HEK293 (cell line): ENCODE data around the gene ASIC4.

ENCODE experiments used
- REST ChIP-seq: fragments of 450-650 bp; formaldehyde crosslinking; IDR thresholded peaks from 2 replicates; pipeline ENCODE4 v1.5.1; 2016; ENCODE audit warnings: missing biosample characterization, missing genetic modification characterization
- ZNF274 ChIP-seq, 2 experiments: fragments of 200-500 bp in 1 of 2; fragments of 450-650 bp in 1 of 2; sonication (Bioruptor generic) in 1 of 2; formaldehyde crosslinking in 1 of 2; IDR thresholded peaks; 2 replicates each; pipeline versions ENCODE4 v1.5.1 to v1.6.1; 2014 to 2016; ENCODE audit warnings: borderline replicate concordance in 1 of 2, inconsistent platforms in 1 of 2, low read length in 1 of 2, missing biosample characterization in 1 of 2, missing genetic modification characterization in 1 of 2

- TF ChIP-seq ZNF274 (IDR thresholded peaks at IDR 0.05; ENCODE audit: low read length) (no peak), ZNF274 (tag by site-specific recombination; IDR thresholded peaks at IDR 0.05; ENCODE audit: borderline replicate concordance) (no peak), REST (tag by site-specific recombination) (no peak)
Observed at GRCh38 chr2:219539926-219540678, 25.8 kb downstream of the ASIC4 start.
